ENCODE measurements around the gene OR9Q1.
"Not testable (repeated sequence)": the region's sequence is repeated elsewhere in the genome, so short reads cannot be mapped to it uniquely, and the experiment has no call there.

- TF ChIP-seq CTCF (conservative IDR thresholded peaks at IDR 0.05; ENCODE audit: low read depth in 2 of 2); POLR2AphosphoS5 (IDR thresholded peaks at IDR 0.05; ENCODE audit: low read depth): not testable (repeated sequence)
Observed at GRCh38 chr11:58212420-58212819, 188.7 kb downstream of the OR9Q1 start, which contains the start of gene OR1S1.

All from GM23338 (cell line).